Activated CD8-positive, alpha-beta T cell treated with anti-CD3 and anti-CD28 coated beads, Interleukin-2, amount 10 ng/mL, durations not matched to agents 7 days and 5 days (primary cell): ENCODE measurements around the gene ASB1. TPM values are rescaled to one million over a fixed set of nuclear protein-coding genes. Genes with fewer than 3 reads are reported as not detected.
"Not testable (repeated sequence)": the region's sequence is repeated elsewhere in the genome, so short reads cannot be mapped to it uniquely, and the experiment has no call there.

Source experiments
- ATAC-seq: fragments of 150-1000 bp; cut with Tn5 transposase; one replicate; pipeline ENCODE4 v1.10.0; 2021; ENCODE audit warnings: moderate library complexity
- CTCF ChIA-PET: fragments of 350-600 bp; sonication (Branson Sonifier 250); formaldehyde crosslinking; loops from one replicate; lab custom pipeline; 2021; ENCODE audit warnings: antibody characterized with exemption; lab: Charles Lee
- POLR2A ChIA-PET: fragments of 350-600 bp; sonication (Branson Sonifier 250); formaldehyde crosslinking; loops from one replicate; lab custom pipeline; 2021; ENCODE audit warnings: antibody characterized with exemption; lab: Charles Lee
- DNase-seq: peaks from one replicate; pipeline ENCODE4 v3.0.0-alpha.2; 2020
- H3K27ac Mint-ChIP-seq: one replicate; pipeline ENCODE4 v1.8.0; 2021; ENCODE audit warnings: mild to moderate bottlenecking, mixed read lengths
- H3K27me3 Mint-ChIP-seq: one replicate; pipeline ENCODE4 v1.8.0; 2021; ENCODE audit warnings: low read depth, mixed read lengths
- H3K36me3 Mint-ChIP-seq: one replicate; pipeline ENCODE4 v1.8.0; 2021; ENCODE audit warnings: low read depth, mixed read lengths
- H3K4me1 Mint-ChIP-seq: one replicate; pipeline ENCODE4 v1.8.0; 2021; ENCODE audit warnings: low read depth, mixed read lengths
- H3K4me3 Mint-ChIP-seq: one replicate; pipeline ENCODE4 v1.8.0; 2021; ENCODE audit warnings: mild to moderate bottlenecking, mixed read lengths
- H3K9me3 Mint-ChIP-seq: one replicate; pipeline ENCODE4 v1.8.0; 2022; ENCODE audit warnings: mixed read lengths; ENCODE audit not compliant: insufficient read depth
- total RNA-seq, 2 experiments: library from RNA; stranded (reverse); gene quantifications; one replicate each; pipeline ENCODE4 v1.2.3, GENCODE V29; 2021

ASB1 gene
- total RNA-seq, 2 experiments from 2014 or later = 27.9 to 31.0 TPM

DNA sequence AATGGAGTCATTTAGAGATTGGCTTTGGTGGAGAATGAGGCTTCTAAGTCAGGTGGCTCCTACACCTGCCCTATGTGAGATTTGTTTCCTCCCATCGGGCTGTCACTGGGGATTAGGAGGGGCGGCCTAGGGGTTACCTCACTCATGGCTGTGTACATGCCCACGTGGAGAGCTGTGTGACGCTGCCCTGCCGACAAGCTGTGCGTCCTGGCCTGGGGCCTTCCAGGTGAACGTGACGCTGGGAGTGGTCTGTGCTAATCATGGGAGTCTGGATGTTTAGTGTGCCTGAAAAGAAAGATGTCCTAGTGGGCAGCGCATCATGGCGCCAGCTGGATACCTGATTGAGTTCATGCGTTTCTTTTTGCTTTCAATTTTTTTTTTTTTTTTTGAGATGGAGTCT is 14.0 kb downstream of the ASB1 start:
- H3K27ac Mint-ChIP-seq = no peak overlapping the region
- CTCF ChIA-PET = interaction anchor here (1.2 kb wide), 1 partner anchor 70 kb away, joined by 4 read pairs; no protein-coding TSS in a partner anchor
- peaks cover 60% of the 10 kb centered on the region for H3K36me3 Mint-ChIP-seq

DNA sequence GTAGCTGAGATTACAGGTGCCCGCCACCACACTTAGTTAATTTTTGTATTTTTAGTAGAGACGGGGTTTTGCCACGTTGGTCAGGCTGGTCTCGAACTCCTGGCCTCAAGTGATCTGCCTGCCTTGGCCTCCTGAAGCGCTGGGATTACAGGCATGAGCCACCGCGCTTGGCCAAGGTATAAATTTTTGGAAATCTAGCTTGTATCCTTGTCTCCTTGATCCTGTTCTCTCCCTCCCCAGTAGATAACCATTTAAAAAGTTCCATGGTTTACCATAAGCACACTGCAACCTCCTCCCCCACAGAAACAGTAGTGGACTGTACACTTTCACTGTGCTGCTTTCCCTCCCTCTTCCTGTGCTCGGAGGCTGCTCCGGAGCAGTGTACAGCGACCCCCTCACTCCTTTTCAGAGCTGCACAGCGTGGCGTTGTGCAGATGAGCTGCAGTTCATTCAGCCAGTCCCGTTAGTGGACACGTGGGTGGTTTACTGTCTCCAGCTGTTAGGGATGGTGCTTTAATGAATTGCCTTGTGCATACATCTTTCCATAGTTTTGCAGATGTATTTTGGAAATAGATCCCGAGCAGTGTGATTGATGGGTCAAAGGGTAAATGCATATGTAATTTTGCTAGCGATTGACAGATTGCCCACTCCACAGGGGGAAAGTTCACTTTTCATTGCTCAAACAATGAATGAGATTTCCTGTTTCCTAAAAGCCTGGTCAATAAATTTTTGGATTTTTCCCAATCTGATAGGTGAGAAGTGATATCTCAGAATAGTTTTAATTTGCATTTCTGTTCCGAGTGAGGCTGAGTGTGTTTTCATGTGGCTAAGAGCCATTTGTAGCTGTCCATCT is 14.8 kb downstream of the ASB1 start:
- POLR2A ChIA-PET = no interaction called here
- Mint-ChIP-seq H3K9me3 (no peaks in the 10 kb centered on the region), H3K4me3 (no peak overlapping the region), H3K27me3 (no peaks in the 10 kb centered on the region), H3K36me3 (peaks cover 63% of the 10 kb centered on the region), H3K27ac (no peak overlapping the region), H3K4me1 (peaks cover 27% of the 10 kb centered on the region)
- ATAC-seq (no peak), DNase-seq (no peak)
- CTCF ChIA-PET = interaction anchor here (1.1 to 1.2 kb wide), 2 partner anchors 71 kb away, joined by 3 to 4 read pairs; no protein-coding TSS in a partner anchor

More for the DNA sequence above, 14.0 kb downstream of the ASB1 start:
- H3K27me3 Mint-ChIP-seq = no peaks in the 10 kb centered on the region
- DNase-seq (no peak), ATAC-seq (no peak)
- no peaks in the 10 kb centered on the region for H3K9me3 Mint-ChIP-seq
- peaks cover 27% of the 10 kb centered on the region for H3K4me1 Mint-ChIP-seq
- no peak overlapping the region for H3K4me3 Mint-ChIP-seq
- POLR2A ChIA-PET = no interaction called here

DNA sequence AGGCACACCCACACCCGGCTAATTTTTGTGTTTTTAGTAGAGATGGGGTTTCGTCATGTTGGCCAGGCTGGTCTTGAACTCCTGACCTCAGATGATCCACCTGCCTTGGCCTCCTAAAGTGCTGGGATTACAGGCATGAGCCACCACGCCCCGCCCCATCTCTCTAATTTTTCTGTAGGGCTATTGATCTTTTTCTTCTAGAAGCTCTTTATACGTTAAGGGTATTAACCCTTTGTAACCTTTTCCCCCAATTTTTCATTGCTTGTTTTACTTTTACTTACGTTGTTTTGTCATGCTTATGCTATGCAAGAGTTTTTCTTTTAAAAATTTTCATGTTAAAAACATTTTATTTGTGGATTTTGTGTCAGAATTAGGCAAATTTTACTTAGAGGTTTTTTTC is 15.5 kb downstream of the ASB1 start:
- H3K27me3 Mint-ChIP-seq, DNase-seq, H3K4me3 Mint-ChIP-seq, POLR2A ChIA-PET, H3K9me3 Mint-ChIP-seq, H3K27ac Mint-ChIP-seq, ATAC-seq: not testable (repeated sequence)
- CTCF ChIA-PET = interaction anchor here (1.1 kb wide), 1 partner anchor 72 kb away, joined by 3 read pairs; no protein-coding TSS in a partner anchor
- peaks cover 65% of the 10 kb centered on the region for H3K36me3 Mint-ChIP-seq
- H3K4me1 Mint-ChIP-seq = peaks cover 24% of the 10 kb centered on the region

DNA sequence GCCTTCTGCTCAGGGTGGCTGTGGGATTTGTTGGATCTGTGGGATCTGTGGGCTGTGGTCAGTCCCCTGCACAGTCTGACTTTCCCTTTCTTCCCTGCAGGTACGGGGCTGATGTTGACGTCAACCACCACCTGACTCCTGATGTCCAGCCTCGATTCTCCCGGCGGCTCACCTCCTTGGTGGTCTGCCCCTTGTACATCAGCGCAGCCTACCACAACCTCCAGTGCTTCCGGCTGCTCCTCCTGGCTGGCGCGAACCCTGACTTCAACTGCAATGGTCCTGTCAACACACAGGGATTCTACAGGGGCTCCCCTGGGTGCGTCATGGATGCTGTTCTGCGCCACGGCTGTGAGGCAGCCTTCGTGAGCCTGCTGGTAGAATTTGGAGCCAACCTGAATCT is 17.5 kb downstream of the ASB1 start:
- DNase-seq (no peak), ATAC-seq (no peak)
- no peaks in the 10 kb centered on the region for H3K9me3 Mint-ChIP-seq
- ChIA-PET POLR2A (no interaction called here), CTCF (no interaction called here)
- H3K27ac Mint-ChIP-seq = no peak overlapping the region
- no peak overlapping the region for H3K4me3 Mint-ChIP-seq
- H3K36me3 Mint-ChIP-seq = peaks cover 69% of the 10 kb centered on the region
- H3K27me3 Mint-ChIP-seq = no peaks in the 10 kb centered on the region
- H3K4me1 Mint-ChIP-seq = peaks cover 25% of the 10 kb centered on the region

DNA sequence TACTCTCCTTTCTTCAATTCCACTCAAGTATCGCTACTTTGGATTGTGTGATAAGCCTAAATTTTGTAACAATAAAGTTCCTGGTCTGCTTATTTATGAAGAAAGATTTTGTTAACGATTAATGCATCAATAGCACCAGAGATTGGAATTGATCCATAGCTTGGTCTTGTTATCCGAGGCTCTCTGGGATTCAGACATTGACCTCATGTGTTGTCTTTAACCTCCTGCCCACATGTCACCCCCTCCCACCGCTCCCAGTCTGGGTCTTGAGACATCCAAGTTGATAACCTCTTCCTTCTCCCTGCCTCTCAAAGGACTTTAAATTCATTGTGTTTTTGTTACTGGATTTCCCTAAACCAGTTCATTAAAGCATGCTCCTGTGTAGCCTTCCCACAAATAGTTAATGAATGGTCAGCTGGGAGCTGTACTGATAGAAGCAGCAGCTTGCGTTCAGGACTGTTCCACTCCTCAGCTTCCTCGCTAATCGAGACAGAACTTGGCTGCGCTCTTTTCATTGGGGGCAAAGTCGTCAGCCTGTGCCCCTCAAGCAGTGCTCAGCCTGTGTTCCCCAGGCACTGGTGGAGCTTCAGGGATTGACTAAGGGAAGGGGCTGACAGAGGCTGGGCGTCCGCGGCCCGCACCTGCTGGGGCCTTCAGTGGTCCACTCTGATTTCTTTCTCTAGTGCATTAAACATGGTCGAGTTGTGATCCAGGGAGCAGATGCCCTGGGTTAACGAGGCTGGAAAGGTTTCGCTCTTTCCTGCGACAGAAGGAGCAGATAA is 18.9 kb downstream of the ASB1 start:
- ATAC-seq = no peak
- Mint-ChIP-seq H3K4me1 (peaks cover 22% of the 10 kb centered on the region), H3K27ac (no peak overlapping the region), H3K36me3 (peaks cover 73% of the 10 kb centered on the region), H3K9me3 (no peaks in the 10 kb centered on the region), H3K4me3 (no peak overlapping the region), H3K27me3 (no peaks in the 10 kb centered on the region)
- ChIA-PET CTCF (interaction anchor here (0.9 kb wide), 1 partner anchor 15 kb away, joined by 3 read pairs; no protein-coding TSS in a partner anchor), POLR2A (no interaction called here)
- DNase-seq = no peak

DNA sequence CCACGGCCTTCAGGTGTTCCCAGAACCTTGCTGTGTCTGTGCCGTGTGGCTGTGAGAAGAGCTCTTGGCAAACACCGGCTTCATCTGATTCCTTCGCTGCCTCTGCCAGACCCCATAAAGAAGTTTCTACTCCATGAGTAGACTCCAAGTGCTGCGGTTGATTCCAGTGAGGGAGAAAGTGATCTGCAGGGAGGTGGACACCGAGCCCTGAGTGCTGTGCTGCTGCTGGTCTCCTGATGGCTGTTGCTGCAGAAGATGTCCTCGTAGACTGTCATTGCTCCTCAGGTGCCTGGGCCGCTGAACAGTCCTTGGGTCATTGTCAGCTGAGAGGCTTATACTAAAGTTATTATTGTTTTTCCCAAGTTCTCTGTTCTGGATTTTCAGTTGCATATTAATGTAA is 19.6 kb downstream of the ASB1 start:
- Mint-ChIP-seq H3K4me3 (no peak overlapping the region), H3K27ac (no peak overlapping the region), H3K36me3 (peaks cover 73% of the 10 kb centered on the region), H3K27me3 (no peaks in the 10 kb centered on the region), H3K4me1 (peaks cover 20% of the 10 kb centered on the region), H3K9me3 (no peaks in the 10 kb centered on the region)
- DNase-seq (no peak), ATAC-seq (no peak)
- ChIA-PET CTCF (no interaction called here), POLR2A (no interaction called here)

DNA sequence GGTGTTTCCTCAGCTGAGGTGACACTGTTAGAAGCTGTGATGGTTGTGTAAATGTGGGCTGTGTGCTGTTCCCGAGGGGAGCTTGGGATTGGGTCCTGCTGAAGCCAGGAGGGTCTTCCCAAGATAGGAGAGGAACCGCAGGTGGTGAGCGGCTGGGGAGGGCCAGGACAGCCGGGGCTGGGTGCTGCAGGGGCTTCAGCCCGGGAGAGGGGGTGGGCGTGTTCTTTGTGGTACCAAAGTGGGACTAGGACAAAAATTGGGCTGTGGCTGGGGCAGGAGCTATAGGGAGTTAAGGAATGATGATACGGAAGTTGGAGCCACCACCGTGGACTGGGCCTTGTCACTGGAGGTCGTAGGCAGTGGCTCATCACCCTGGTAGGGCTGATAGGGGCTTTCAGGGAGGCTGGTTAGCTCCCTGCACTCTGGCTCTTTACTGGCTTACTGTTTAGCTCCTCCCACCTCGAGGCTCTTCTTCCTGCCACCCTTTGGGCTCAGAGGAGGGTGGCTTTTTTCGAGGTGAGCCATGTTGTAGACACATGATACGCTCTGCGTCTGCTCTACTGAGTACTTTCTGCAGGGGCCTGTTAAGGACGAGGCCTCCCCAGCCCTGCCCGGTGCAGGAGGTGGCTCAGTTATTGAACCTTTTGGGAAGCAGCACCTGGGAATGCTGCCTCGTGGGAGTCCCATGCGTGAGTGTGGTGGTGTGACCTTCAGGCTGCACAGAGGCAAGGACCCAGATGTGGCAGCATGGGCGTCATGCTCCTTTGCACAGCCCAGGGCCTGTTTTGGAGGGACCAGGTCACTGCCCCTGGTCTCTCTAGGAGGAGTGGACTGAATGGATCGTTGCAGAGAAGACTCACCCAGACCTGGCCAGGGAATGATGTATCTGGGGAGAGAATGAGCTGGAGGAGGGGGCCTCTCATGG is 21.6 kb downstream of the ASB1 start:
- Mint-ChIP-seq H3K9me3 (peaks cover 3% of the 10 kb centered on the region), H3K36me3 (peaks cover 79% of the 10 kb centered on the region), H3K27me3 (no peaks in the 10 kb centered on the region), H3K4me1 (peaks cover 14% of the 10 kb centered on the region), H3K4me3 (no peak overlapping the region), H3K27ac (peak overlapping the region; percentile 36)
- ATAC-seq (no peak), DNase-seq (peak; percentile 20)
- ChIA-PET POLR2A (interaction anchor here (0.9 to 1.1 kb wide), 2 partner anchors 10 to 21 kb away, joined by 3 read pairs; no protein-coding TSS in a partner anchor), CTCF (interaction anchor here (1.4 kb wide), 1 partner anchor 77 kb away, joined by 4 read pairs; no protein-coding TSS in a partner anchor)

DNA sequence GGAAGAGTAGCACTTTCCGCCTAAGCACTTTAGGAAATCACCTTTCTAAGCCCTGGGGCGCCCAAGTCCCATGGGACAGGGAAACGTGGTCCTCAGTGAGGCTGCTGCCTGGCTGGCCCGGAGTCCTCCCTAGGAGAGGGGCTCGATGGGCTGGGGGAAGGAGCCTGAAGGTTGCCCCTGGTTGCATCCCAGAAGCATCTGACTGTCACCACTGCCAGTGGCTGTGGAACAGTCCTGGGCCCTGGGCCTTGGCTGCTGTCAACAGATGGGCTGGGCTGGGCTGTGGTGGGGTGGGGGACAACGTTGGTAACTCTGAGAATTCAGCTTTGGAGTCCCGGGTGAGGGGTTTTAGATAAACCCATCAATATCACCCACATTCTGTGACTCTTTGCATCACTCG is 22.5 kb downstream of the ASB1 start:
- Mint-ChIP-seq H3K27ac (no peak overlapping the region), H3K4me3 (no peak overlapping the region), H3K27me3 (no peaks in the 10 kb centered on the region), H3K4me1 (peaks cover 12% of the 10 kb centered on the region), H3K36me3 (peaks cover 76% of the 10 kb centered on the region), H3K9me3 (peaks cover 3% of the 10 kb centered on the region)
- DNase-seq (peak; percentile 15), ATAC-seq (no peak)
- POLR2A ChIA-PET = interaction anchor here (0.9 kb wide), 1 partner anchor 11 kb away, joined by 3 read pairs; no protein-coding TSS in a partner anchor
- CTCF ChIA-PET = interaction anchor here (1.4 kb wide), 1 partner anchor 78 kb away, joined by 4 read pairs; no protein-coding TSS in a partner anchor

DNA sequence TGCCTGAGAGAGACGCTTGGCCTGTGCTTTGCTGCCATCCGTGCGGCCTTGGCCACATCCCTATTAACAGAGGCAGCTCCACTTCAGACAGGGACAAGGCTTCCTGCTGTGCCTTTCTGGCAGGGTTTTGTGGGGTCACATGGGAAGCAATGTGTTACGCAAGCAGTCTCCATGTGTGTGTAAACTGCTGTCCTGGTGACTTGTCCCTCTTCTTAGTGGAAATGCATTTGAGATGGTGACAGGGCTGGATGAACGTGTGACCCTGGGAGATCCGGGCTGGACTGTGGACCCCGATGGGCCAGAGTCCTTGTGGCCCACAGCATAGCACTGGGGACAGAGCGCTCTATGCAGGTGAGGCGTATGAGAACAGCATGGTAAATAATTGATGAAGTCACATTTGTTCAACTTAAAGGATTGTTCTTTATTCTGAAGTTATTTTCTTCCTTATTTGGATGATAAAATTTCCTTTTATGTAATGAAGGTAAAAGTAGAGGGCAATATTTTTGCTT is 23.2 kb downstream of the ASB1 start:
- H3K36me3 Mint-ChIP-seq = peaks cover 71% of the 10 kb centered on the region
- H3K9me3 Mint-ChIP-seq = peaks cover 4% of the 10 kb centered on the region
- ChIA-PET CTCF (interaction anchor here (1.4 kb wide), 1 partner anchor 79 kb away, joined by 4 read pairs; no protein-coding TSS in a partner anchor), POLR2A (no interaction called here)
- H3K4me1 Mint-ChIP-seq = peaks cover 12% of the 10 kb centered on the region
- DNase-seq = peak; percentile 17
- H3K27me3 Mint-ChIP-seq = no peaks in the 10 kb centered on the region
- no peak overlapping the region for H3K4me3 Mint-ChIP-seq
- H3K27ac Mint-ChIP-seq = no peak overlapping the region
- no peak for ATAC-seq

DNA sequence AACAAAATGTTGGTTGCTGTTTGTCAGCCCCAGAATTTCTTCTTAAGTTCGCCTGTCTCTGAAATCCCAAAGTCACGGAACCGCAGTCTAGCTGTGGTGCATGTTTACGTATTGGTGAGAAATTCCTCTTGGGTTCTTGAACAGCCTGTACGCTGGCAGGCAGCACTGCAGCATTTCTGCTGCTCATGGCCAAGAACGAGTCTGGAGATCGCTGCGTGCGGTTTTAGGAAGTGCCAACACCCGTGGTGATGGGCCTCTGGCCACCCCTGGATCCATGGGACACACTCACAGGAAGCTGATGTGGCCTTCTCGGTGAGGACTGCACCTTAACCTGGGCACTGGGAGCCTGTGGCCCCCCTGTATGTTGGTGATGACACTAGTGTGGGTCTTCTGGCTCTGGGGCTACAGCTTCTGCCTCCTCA is 23.7 kb downstream of the ASB1 start:
- ATAC-seq = no peak
- no peak overlapping the region for H3K27ac Mint-ChIP-seq
- H3K4me1 Mint-ChIP-seq = peaks cover 12% of the 10 kb centered on the region
- H3K4me3 Mint-ChIP-seq = no peak overlapping the region
- no peak for DNase-seq
- POLR2A ChIA-PET = no interaction called here
- CTCF ChIA-PET = no interaction called here
- no peaks in the 10 kb centered on the region for H3K27me3 Mint-ChIP-seq
- H3K9me3 Mint-ChIP-seq = peaks cover 8% of the 10 kb centered on the region
- H3K36me3 Mint-ChIP-seq = peaks cover 67% of the 10 kb centered on the region

DNA sequence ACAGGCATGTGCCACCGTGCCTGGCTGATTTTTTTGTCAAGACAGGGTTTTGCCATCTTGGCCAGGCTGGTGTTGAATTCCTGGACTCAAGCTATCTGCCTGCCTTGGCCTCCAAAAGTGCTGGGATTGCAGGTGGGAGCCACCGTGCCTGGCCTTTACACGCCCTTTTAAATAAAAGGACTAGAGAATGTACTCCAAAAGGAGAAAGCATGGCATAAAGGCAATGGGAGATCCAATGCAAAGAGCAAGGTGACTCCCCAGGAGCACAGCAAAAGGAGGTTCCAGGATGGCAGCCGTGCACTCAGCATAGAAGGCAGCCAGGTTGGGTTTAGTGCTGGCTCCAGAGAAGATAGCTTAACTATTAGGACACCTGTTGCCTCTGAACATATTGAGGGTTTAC is 27.1 kb downstream of the ASB1 start:
- peaks cover 18% of the 10 kb centered on the region for H3K9me3 Mint-ChIP-seq
- peaks cover 2% of the 10 kb centered on the region for H3K4me1 Mint-ChIP-seq
- ATAC-seq = no peak
- H3K36me3 Mint-ChIP-seq = peaks cover 35% of the 10 kb centered on the region
- peak; percentile 9 for DNase-seq
- H3K4me3 Mint-ChIP-seq = no peak overlapping the region
- POLR2A ChIA-PET = no interaction called here
- CTCF ChIA-PET = no interaction called here
- H3K27me3 Mint-ChIP-seq = peaks cover 7% of the 10 kb centered on the region
- H3K27ac Mint-ChIP-seq = no peak overlapping the region
